ENCODE data around the gene GDF11. TPM values are rescaled to one million over a fixed set of nuclear protein-coding genes. Genes with fewer than 3 reads are reported as not detected.

Gene GDF11
- polyA plus RNA-seq, 12 donors: 8.4 to 47.6 (median 13.4) TPM

DNA sequence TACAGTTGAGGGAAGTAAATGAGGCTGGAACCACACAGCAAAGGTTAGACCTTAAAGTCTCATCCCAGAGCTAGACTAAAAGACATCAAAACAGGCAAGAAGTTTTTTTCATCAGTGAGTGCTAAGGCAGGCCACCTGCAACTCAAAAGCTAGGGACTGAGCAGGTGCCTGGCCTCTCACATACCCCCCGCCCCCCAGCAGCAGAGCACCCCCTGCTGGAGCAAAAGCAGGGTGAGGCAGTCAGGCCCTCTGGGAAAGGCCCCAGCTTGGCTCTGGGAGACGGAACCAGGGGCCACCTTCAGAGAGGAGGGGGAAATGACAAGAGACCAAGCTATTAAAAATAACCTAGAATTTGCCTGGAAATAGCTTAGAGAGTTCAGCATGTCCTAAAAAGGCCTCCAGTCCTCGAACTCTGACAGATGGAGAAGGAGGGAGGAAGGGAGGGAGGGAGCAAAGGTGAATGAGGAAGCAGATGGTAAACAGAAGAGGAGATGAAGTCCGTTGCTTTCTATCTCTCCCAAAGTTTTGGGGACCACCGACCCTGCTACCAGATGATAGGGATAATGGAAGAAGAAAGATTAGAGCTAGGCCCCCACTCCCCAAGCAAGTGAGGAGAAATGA, 37.0 kb upstream of the GDF11 start:
- DNase-seq: no peak

DNA sequence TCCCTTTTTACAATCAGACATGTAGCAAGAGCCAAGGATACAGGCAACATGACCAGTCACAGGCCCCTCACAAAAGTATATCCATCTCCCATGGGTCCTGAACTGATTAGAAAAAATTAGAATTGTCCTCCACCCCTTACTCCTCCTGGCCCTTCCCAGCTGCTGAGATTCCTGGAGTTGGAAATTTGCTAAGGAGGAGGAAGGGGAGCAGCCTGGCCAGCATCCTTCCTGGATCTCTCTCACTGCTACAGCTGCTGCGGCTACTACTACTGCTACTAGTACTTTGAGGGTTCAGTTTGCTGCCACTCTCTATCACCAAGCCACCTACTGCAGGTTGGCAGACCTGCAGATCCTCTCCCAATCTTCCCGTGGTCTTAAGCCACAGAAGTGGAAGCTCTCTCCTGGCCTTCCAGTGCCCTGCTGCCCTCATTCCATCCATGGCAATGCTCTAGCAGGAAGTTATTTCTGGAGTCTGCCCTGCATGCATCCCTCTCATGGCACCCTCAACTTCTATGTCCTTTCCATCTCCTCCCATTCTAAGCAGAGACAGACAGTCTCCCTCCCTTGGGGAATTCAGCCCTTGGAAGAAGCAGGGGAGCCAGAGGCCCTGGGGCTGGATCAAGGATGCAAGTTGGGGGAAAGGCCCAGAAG, 36.2 kb upstream of the GDF11 start:
- no peak for DNase-seq

DNA sequence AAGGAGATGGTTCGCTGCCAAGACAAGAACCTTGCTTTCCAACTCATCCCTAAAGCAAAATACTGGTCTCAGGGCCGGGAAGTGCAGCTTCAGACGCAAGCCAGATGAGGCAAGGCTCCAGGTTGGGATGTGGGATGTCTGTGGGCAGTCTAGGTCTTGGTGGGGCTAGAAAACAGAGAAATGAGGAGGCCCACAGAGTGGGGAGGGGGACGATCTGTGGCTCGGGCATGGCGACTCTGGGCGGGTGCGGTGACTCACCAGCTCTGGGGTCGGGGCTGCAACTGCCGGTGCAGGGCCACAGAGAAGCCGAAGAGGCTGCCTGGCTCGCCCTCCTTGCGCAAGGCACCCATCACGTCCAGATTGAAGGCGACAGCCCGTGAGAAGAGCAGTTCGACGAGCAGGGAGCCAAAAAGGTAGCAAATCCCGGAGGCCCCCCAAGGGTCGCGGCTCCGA, 35.7 kb upstream of the GDF11 start:
- no peak for DNase-seq

DNA sequence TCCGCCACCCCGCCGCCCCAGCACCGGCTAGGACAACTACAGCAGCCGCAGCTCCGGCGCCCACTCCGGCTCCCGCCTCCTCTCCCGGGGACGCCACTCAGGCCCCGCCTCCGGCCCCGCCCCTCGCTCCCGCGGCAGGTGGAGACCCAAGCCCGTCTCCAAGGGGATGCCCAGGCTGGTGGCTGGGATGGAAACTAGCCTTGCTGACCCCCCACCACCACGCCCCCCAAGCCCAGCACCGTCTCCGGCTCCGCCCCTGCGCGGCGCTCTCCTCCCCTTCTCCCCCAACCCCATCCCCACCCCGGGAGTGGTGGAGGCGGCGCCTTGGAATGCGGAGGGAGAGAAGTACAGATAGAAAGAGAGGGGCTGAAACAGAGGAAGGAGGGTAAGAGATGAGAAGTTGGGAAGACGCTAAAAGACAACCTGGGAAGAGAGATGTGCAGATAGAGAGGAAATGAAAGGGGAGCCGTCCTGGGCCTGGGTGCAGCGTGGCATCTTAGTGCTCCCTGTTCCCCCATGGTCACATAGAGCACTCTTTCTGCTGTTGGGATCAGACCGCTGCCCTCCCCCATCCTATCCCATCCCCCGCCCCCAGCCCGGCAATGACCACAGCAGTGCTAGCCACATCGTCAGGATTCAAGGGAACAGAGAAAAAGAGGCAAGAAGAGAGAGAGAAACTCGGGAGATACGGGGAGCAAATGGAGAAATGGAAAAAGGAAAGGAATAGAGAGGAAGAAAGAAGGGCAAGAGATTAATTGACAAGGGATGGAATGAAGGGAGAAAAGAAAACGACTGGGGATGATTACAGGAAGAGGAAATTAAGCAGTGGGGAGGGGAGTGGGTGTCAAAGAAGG, 34.9 kb upstream of the GDF11 start, which contains the start of gene ITGA7:
Gene ITGA7, minus strand, starts transcription at position 64 of the 854 bp plus-strand sequence. CDS start 222 bp downstream, outside the sequence.
- DNase-seq: no peak

DNA sequence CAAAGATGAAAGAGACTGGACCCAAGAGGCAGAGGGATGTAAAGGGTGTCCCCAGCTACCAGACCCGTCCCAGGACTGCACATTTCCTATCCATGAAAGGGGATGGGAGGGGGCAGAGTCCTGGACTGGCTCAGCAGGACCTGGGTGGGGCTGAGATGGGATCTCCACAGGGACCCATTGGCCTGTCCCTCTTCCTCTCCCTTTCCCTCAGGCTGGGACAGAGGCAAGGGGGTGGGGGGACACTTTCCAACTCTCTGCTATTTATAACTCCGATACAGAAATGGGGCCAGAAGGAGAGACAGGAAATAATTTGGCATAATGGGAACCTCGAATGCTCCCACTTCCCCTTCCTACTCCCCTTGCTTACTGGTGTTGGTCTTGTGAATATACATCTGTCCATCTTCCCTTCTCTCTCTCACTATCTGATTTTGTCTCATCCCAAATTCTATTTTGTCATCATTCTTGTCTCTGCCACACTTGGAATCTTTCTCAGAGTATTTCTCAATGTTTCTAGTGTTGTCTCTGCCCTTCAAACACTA, 34.2 kb upstream of the GDF11 start:
- no peak for DNase-seq

DNA sequence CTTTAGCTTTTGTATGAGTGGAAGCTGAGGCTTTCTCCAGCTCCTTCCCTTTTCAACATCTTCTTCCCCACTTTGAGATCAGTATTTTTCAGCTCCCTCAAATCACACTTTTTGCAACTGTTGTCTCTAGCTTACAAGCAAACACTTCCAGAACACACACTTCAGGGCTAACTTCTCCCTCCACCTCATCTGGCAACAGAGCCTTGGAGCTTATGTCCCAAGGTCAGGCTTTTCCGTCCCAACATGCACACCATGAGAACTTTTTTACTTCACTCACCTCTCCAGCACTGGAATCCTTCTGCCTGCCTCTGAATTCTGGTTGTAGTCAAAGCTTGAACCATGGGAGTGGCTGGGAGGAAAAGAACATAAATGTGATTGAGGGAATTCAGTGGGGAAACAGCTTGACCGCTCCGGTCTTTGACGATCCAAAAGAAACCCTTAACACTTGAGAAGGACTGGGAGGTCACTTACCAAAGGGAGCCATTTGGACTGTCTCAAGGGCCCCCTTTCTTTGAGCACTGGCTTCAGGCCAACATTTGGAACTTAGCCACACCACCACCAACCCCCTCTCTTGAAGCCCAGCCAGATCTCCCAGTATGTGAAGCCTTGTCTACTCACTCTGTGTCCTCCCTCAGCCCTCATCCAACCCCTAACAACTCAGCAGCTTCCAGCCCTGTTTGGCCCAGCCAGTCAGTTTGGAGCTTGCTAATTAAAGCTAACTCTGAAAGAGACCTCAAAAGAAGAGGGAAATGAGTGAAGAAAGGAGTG, 31.0 kb upstream of the GDF11 start:
- DNase-seq: no peak

- no peak for DNase-seq
Observed at GRCh38 chr12:55712700-55713415, 30.1 kb upstream of the GDF11 start.

DNA sequence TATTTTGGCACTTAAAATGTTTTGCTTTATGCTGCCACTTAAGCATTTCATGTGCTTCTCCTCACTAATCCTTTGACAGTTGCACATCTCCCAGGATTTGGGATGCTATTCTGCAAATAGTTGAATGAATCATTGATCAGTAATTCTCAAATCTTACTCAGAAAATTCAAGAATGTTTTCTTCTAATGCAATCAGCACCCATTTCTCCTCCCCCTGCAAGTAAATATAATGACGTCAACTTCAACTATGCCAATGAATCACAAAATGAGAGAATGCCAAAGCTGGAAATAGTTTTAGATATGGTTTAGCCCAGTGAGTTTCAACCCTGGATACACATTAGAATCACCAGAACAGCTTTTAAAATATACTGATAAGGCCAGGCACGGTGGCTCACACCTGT, 29.2 kb upstream of the GDF11 start:
- DNase-seq: no peak

- DNase-seq: no peak
Observed at GRCh38 chr12:55715169-55715764, 27.7 kb upstream of the GDF11 start.

DNA sequence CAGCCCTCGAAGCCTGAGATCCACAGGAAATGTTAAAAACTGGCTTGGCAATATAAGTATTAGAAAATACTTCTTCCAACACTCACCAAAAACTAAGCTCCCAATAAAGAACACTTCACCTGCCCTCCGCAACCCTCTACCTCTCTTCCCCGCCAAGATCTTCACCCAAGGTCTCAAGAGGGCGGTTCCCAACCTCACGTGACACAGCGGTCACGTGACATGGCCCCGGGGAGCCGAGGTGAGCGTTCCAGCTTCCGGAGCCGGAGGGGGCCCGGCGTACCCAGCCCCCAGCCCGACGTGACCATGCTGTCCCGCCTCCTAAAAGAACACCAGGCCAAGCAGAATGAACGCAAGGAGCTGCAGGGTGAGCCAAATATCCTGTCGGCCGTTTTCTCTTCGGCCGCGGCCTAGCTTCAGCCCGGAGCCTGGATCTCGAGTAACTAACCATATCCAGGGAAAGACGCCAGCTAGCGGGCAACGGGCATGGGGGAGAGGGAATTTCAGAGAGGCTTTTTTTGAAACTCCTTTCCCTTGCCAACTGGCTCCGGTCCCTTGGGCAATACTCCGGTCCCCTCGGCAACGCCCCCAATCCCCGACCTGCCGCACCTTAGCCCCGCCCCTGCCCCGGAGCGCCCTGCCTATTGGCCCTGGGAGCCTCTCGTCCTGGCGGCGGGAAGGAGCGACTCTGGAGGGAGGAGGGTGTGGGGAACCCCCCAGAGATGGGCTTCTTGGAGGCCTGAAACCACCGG, 26.9 kb upstream of the GDF11 start, which contains the start of gene BLOC1S1:
Gene BLOC1S1, plus strand, starts transcription at position 214 of the 749 bp plus-strand sequence. Its CDS starts 6 bp downstream, at position 220.
- DNase-seq: peak; percentile 96

- DNase-seq: no peak
Observed at GRCh38 chr12:55716582-55716957, 26.4 kb upstream of the GDF11 start.

DNA sequence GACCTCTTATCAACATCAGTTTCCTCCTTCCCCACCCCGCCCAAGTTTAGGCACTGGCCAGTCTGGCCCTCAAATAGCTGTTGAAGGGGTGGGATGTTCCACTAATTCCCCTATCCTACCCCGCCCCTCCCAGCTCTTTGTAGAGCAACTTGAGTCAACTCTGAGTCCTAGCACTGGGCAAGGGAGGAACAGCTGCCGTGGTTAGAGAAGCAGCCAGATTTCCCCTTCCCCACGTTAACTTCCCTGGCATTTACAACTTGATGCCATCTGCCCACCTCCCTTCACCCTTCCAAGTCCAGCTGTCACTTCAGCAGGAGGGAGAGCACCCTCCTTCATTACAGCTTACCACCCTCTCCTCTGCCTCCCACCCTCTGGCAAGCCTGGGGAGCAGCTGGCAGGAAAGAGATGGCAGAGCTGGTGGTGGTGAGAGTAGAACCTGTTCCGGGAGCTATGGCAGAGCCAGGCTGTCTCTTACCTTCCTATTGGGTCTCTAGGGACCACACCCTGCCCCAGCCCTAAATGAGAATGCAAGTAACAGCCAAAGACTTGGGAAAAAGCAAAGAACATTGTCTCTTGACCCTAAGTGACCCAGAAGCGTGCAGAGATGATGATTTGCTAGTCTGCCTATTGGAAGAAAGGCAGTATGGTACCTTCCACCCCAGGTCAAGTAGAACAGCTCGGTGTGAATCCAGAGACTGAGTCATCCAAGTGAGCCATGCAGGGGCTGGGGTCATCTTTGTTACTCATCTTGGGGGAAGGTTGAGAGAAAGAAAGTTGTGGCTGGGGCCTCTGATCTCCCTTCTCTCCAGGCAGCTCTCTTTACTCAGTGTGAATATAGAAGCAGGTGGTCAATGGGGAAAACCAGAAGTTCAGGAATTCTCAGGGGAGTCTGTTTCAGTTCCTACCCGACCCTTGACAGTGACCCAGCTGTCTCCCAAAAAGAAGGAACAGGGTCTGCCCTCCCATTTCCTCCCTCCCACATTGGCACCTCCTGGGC, 25.6 kb upstream of the GDF11 start:
- no peak for DNase-seq

- DNase-seq: no peak
Observed at GRCh38 chr12:55718015-55718414, 24.9 kb upstream of the GDF11 start.

GRCh38 chr12:55718624-55719275, 24.2 kb upstream of the GDF11 start:
- no peak for DNase-seq

GRCh38 chr12:55719371-55719770, 23.6 kb upstream of the GDF11 start:
- no peak for DNase-seq

DNA sequence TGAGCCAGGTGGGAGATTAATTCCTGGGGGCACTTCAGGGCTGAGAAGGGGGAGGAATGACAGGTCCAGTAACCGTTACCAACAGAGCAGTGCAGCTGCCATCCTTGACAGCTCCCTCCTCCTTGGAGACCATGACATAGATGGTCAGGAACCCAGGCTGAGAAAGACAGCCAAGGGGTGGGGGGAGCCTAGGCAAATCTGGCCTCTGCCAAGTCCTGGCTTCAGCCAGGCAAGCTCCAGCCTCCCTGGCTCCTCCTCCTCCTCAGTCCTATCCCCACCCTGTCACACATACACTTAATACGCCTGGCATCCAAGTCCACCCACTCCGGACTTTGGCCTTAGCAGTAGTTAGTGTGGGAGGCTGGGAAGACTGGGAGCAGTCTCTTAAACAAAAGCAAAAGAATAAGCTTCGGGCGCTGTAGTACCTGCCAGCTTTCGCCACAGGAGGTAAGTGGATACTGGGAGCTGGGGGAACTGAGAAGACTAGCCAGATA, 22.8 kb upstream of the GDF11 start, which contains the start of gene RDH5:
Gene RDH5, plus strand, starts transcription at position 323 of the 494 bp plus-strand sequence. CDS start 792 bp downstream, outside the sequence.
- DNase-seq: no peak

GRCh38 chr12:55720894-55721444, 22.0 kb upstream of the GDF11 start:
- DNase-seq: no peak
